HL-60/S4 treated with retinoic acid at 250 ng/mL for 4 days and 3 days (cell line): ENCODE results near the gene PLEKHB1.
"Not testable (repeated sequence)": the region's sequence is repeated elsewhere in the genome, so short reads cannot be mapped to it uniquely, and the experiment has no call there.

ENCODE experiments used
- in situ Hi-C: fragments of 300-500 bp; cut with MboI; formaldehyde crosslinking; loops from 2 replicates; pipeline ENCODE4 v1.7.0; 2022; ENCODE audit warnings: low sequenced_read_pairs

PLEKHB1 gene

DNA sequence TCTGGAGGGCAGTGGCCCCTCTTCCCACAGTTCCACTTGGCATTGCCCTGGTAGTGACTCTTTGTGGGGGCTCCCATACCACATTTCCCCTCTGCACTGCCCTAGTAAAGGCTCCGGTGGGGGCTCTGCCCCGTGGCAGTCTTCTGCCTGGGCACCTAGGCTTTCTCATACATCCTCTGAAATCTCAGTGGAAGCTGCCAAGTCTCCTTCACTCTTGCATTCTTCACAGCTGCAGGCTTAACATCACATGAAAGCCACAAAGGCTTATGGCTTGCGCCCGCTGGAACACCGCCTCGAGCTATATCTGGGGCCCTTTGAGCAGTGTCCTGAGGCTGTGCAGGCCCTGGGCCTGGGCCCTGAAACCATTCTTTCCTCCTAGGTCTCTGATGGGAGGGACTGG lies 25.3 kb downstream of the PLEKHB1 start:
- in situ Hi-C loops: no loop called here

DNA sequence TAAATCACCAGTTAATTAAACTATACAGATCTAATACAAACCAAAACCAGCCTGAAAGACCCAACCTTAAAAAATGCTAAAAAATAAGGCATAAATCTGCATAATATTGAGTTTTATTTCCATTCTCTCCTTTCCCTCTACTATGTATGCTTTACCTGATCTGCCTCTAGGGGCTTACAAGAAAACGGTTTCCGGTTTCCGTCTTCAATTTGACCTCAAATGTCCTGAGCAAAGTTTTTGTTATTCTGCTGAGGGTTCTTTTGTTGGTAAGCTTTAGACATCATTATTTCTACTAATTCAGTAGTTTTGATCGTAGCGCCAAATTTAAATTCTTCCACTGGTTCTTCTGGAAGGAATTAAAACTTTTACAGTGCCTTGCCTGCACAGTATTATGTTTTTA lies 30.2 kb downstream of the PLEKHB1 start:
- in situ Hi-C loops: not testable (repeated sequence)

DNA sequence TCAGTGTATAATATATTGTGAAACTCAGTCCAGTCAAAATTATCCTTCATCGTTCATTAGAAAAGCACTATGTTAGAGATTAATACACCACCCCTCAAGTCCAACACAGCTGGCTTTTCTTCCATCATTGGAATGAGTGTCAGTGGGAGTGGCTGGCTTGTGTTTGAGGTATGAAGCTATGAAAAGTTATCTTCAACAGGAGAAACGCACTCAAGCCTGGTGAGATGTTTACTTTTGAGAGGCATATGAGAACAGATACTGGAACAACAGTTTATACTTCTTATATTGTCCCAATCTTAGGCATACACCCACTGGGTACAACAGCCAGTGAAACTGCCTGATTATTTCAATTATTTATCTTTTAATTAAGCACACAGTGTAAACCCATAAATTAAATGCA lies 34.3 kb downstream of the PLEKHB1 start:
- in situ Hi-C loops: no loop called here

DNA sequence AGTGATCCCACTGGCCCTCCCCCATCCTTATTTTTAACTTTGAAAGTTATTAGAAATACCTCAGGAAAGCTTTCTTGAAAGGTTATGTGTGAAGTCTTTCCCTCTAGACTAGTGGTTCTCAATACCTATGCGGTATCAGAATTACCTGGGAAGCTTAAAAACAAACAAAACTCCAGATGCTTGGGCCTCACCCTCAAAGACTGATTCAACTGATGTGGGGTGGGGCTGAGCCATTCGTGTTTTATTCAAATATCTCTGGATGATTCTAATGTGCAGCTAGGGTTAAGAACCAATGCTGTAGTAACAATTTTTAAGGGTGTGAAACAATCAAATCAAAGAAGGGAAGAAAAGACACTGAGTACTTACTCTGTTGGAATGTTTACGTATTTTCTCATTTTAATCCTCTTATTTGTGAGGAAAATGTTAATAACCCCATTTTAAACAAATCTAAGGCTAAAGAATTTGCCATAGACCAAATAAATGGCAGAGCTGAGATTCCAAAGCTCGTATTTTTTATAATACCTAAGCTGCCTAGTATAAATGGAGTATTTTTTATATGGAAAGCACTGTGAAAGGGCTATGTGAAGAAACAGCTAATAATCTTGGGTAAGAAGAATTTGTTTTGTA lies 47.6 kb downstream of the PLEKHB1 start:
- in situ Hi-C loops: no loop called here

DNA sequence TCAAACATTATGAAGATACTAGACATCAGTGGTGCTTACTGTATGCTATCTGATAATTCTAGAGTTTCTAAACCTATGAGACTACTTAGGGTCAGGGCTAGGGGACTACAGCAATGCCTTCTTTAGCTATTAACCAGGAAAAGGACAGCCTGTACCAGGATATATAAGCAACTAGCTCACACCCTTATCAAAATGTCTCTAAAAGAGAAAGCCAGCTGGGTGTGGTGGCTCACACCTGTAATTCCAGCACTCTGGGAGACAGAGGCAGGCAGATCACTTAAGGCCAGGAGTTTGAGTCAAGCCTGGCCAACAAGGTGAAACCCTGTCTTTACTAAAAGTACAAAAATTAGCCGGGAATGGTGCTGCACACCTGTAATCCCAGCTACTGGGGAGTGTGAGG lies 58.7 kb downstream of the PLEKHB1 start:
- in situ Hi-C loops: no loop called here

DNA sequence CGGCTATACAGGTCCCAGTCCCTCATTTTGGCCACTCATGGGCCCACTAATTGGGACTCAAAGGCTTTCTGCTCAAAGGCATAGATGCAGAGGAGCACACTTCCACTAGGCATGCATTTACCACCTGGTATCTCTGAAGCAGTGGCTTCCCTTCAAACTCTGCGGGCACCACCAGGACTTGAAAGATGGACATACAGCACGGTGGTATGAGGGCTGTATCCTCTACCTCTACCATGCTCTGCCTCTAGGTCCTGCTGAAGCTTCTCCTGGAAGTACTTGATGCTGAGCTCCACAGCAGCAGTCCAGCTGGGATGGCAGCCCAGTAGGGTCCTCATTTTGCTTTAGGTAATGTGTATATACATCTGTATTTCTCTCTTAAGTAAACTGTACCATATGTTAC lies 64.6 kb downstream of the PLEKHB1 start:
- in situ Hi-C loops: no loop called here
